SK-N-SH treated with all-trans-retinoic acid at 6 μM for 48 hours (cell line): Measurements from ENCODE around the gene ZNF138.

Source experiments
- TOX ChIP-seq: fragments of 250-450 bp; sonication (Bioruptor Pico); IDR thresholded peaks from 2 replicates; pipeline ENCODE4 v1.8.0; 2021; ENCODE audit warnings: mild to moderate bottlenecking, moderate library complexity, borderline replicate concordance
- ZFP3 ChIP-seq: fragments of 250-450 bp; sonication (Bioruptor Pico); IDR thresholded peaks from 2 replicates; pipeline ENCODE4 v1.5.0; 2020; ENCODE audit warnings: mild to moderate bottlenecking, moderate library complexity
- TF ChIP-seq, protein P1 (sequence below): fragments of 250-450 bp; sonication (Bioruptor Pico); IDR thresholded peaks from 2 replicates; pipeline ENCODE4 v1.5.1; 2020; ENCODE audit warnings: low read depth, mild to moderate bottlenecking, moderate library complexity

DNA sequence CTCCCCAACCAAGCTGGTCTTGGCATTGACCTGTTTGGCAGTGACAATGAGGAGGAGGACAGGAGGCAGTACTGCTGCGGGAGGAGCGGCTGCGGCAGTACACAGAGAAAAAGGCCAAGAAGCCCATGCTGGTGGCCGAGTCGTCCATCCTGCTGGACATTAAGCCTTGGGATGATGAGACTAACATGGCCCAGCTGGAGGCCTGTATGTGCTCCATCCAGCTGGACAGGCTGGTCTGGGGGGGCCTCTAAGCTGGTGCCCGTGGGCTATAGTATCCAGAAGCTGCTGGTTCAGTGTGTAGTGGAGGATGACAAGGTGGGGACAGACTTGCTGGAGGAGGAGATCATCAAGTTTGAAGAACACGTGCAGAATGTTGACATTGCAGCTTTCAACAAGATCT is 69.7 kb downstream of the ZNF138 start:
- TF ChIP-seq ZFP3 (no peak), TOX (no peak)
- TF ChIP-seq, protein P1, sequence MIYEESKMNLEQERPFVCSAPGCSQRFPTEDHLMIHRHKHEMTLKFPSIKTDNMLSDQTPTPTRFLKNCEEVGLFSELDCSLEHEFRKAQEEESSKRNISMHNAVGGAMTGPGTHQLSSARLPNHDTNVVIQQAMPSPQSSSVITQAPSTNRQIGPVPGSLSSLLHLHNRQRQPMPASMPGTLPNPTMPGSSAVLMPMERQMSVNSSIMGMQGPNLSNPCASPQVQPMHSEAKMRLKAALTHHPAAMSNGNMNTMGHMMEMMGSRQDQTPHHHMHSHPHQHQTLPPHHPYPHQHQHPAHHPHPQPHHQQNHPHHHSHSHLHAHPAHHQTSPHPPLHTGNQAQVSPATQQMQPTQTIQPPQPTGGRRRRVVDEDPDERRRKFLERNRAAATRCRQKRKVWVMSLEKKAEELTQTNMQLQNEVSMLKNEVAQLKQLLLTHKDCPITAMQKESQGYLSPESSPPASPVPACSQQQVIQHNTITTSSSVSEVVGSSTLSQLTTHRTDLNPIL (CRISPR knock-in tag), result no peak
